Measurements from ENCODE around the gene TPBG. TPM values are rescaled to one million over a fixed set of nuclear protein-coding genes. Genes with fewer than 3 reads are reported as not detected.
"Not testable (repeated sequence)": the region's sequence is repeated elsewhere in the genome, so short reads cannot be mapped to it uniquely, and the experiment has no call there.

TPBG gene
- total RNA-seq, 1 donor from 2014 or later, result 120 TPM

DNA sequence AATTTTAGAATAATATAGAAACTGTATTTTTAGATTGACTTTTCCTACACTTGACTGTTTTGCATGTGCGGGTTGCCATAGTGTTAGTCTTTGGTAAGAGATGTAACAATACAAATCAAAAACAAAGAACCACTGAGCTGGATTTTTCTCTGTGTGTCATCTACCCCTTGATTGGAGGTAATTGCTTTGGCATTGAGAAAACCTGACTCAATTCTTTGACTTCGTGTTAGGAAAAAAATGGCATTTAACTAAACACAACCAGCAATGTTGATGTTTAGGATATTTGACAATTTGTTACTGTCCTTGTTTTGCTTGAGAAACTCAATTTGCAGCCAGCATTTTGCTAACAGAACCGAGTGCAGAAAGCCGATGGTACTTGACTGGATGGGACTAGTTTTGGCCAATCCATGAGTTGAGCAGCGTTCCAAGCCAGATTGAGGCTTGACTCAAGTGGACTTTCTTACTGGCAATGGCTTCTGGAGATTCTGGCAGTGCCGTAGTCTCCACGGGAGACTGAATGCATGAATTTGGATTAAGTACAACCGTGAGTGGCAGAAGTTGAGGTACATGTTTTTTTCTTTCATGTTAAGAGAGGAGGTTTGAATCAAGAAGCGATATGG is 17.1 kb downstream of the TPBG start:
- Histone ChIP-seq H3K27me3 (ENCODE audit: control insufficient read depth, insufficient read depth, low read length) (no peaks in the 10 kb centered on the region), H3K4me3 (ENCODE audit: low read depth, low read length) (no peak overlapping the region), H3K36me3 (ENCODE audit: control insufficient read depth, insufficient read depth, low read length) (no peaks in the 10 kb centered on the region)
- TF ChIP-seq, protein P1, sequence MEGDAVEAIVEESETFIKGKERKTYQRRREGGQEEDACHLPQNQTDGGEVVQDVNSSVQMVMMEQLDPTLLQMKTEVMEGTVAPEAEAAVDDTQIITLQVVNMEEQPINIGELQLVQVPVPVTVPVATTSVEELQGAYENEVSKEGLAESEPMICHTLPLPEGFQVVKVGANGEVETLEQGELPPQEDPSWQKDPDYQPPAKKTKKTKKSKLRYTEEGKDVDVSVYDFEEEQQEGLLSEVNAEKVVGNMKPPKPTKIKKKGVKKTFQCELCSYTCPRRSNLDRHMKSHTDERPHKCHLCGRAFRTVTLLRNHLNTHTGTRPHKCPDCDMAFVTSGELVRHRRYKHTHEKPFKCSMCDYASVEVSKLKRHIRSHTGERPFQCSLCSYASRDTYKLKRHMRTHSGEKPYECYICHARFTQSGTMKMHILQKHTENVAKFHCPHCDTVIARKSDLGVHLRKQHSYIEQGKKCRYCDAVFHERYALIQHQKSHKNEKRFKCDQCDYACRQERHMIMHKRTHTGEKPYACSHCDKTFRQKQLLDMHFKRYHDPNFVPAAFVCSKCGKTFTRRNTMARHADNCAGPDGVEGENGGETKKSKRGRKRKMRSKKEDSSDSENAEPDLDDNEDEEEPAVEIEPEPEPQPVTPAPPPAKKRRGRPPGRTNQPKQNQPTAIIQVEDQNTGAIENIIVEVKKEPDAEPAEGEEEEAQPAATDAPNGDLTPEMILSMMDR (IDR thresholded peaks at IDR 0.05; ENCODE audit: insufficient read depth, low read length, severe bottlenecking), result no peak
- DNase-seq (ENCODE audit: low read depth) (no peak), FAIRE-seq (no peak)

DNA sequence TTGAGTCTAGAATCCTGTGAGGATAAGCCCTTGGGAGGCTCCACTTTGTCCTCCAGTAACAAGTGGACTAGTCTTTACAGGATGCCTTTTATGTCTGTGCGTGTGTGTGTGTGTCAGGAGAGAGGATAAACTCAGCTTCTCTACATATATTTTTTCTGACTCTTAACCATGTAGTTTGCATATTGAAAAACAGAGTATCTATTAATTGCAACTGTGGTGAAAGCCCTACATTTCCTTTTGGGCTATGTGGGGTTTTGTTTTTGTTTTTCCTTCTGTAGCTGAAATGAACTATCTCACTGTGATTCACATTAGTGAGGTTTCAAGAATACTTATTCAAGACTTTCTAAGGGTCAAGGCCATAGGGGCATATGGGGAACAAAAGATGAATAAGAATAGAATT is 17.7 kb downstream of the TPBG start:
- TF ChIP-seq, protein P1 (IDR thresholded peaks at IDR 0.05; ENCODE audit: insufficient read depth, low read length, severe bottlenecking), result no peak
- H3K36me3 ChIP-seq (ENCODE audit: control insufficient read depth, insufficient read depth, low read length), result no peaks in the 10 kb centered on the region
- no peak for FAIRE-seq
- H3K4me3 ChIP-seq (ENCODE audit: low read depth, low read length), result no peak overlapping the region
- no peaks in the 10 kb centered on the region for H3K27me3 ChIP-seq (ENCODE audit: control insufficient read depth, insufficient read depth, low read length)
- DNase-seq (ENCODE audit: low read depth), result no peak

DNA sequence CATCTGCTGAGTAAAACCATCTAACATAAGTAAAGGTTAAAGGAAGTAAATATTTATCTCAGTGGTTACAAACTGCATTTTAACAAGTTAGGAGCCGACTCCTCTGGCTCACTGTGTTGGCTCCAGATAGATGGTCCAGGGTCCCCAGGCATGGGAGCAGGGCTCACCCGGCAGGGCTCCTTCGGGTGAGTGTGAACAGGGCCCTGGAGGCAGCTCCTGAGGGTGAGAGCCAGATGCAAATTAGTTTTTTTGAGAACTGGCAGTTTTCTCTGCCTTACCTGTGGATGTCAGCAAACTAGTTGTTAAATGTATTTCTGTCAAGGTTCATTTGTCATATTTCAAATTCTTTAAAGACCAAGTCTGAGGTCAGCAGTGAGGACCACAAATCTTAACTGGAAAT is 21.5 kb downstream of the TPBG start:
- Histone ChIP-seq H3K36me3 (ENCODE audit: control insufficient read depth, insufficient read depth, low read length) (no peaks in the 10 kb centered on the region), H3K4me3 (ENCODE audit: low read depth, low read length) (no peak overlapping the region), H3K27me3 (ENCODE audit: control insufficient read depth, insufficient read depth, low read length) (no peaks in the 10 kb centered on the region)
- FAIRE-seq, result no peak
- DNase-seq (ENCODE audit: low read depth), result no peak
- TF ChIP-seq, protein P1 (IDR thresholded peaks at IDR 0.05; ENCODE audit: insufficient read depth, low read length, severe bottlenecking), result no peak

DNA sequence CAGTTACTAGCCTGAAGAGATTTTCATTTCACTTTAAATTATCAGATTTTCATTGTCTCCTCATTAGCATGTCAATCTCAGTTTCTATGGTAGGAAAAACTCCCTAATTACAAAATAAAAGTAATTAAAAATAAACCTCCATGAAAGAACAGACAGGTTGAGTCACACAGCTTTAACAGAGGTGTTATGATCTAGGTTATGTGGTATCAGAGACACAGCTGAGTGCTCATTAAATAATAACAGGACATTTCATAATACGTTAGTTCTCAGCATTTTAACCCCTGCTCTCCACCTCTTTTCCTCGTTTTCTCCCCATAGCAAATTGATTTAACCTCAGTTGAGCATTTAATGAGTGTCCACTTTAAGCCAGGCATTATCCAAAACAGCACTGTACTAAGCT is 21.9 kb downstream of the TPBG start:
- TF ChIP-seq, protein P1 (IDR thresholded peaks at IDR 0.05; ENCODE audit: insufficient read depth, low read length, severe bottlenecking), result no peak
- no peak overlapping the region for H3K4me3 ChIP-seq (ENCODE audit: low read depth, low read length)
- no peaks in the 10 kb centered on the region for H3K27me3 ChIP-seq (ENCODE audit: control insufficient read depth, insufficient read depth, low read length)
- FAIRE-seq (no peak), DNase-seq (ENCODE audit: low read depth) (no peak)
- H3K36me3 ChIP-seq (ENCODE audit: control insufficient read depth, insufficient read depth, low read length), result no peaks in the 10 kb centered on the region

DNA sequence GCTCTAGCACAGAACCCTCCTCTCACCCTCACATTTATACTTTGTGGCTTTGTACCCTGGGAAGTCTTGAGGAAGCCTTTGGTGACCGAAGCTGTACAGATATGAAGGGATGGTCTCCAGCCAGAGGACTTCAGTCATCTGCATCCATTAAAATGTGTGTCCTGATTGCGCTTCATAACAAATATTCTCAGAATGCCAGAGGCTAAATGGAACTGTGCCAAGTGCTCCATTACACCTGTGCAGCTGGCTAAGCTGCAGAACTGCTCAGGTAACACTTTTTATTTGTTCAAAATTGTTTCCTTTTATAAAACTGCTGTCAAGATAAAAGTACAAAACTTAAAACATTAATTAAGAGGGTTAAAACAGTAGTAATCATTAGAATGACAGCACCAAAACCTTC is 22.3 kb downstream of the TPBG start:
- no peak overlapping the region for H3K4me3 ChIP-seq (ENCODE audit: low read depth, low read length)
- TF ChIP-seq, protein P1 (IDR thresholded peaks at IDR 0.05; ENCODE audit: insufficient read depth, low read length, severe bottlenecking), result no peak
- FAIRE-seq (no peak), DNase-seq (ENCODE audit: low read depth) (peak; percentile 50)
- no peaks in the 10 kb centered on the region for H3K27me3 ChIP-seq (ENCODE audit: control insufficient read depth, insufficient read depth, low read length)
- H3K36me3 ChIP-seq (ENCODE audit: control insufficient read depth, insufficient read depth, low read length), result no peaks in the 10 kb centered on the region

DNA sequence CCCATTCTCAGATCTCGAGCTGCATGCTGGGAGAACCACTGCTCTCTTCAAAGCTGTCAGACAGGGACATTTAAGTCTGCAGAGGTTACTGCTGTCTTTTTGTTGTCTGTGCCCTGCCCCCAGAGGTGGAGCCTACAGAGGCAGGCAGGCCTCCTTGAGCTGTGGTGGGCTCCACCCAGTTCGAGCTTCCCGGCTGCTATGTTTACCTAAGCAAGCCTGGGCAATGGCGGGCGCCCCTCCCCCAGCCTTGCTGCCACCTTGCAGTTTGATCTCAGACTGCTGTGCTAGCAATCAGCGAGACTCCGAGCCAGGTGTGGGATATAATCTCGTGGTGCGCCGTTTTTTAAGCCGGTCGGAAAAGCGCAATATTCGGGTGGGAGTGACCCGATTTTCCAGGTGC is 31.2 kb downstream of the TPBG start:
- not testable (repeated sequence) for H3K36me3 ChIP-seq (ENCODE audit: control insufficient read depth, insufficient read depth, low read length); FAIRE-seq; DNase-seq (ENCODE audit: low read depth); H3K4me3 ChIP-seq (ENCODE audit: low read depth, low read length); H3K27me3 ChIP-seq (ENCODE audit: control insufficient read depth, insufficient read depth, low read length)

Measured in bronchial epithelial cell (primary cell).